B cell (primary cell): Measurements from ENCODE around the gene ONECUT3. TPM values are rescaled to one million over a fixed set of nuclear protein-coding genes. Genes with fewer than 3 reads are reported as not detected.

ENCODE experiments used
- ATAC-seq: fragments of 200-7000 bp; cut with Tn5 transposase; one replicate; pipeline ENCODE4 v1.10.0; 2021; ENCODE audit warnings: low read depth, mild to moderate bottlenecking, moderate number of reproducible peaks, moderate library complexity
- CTCF ChIA-PET: fragments of 350-600 bp; sonication (Branson Sonifier 250); formaldehyde crosslinking; loops from one replicate; lab custom pipeline; 2021; ENCODE audit warnings: antibody characterized with exemption, inconsistent platforms; lab: Charles Lee
- POLR2A ChIA-PET: fragments of 350-600 bp; sonication (Branson Sonifier 250); formaldehyde crosslinking; loops from one replicate; lab custom pipeline; 2021; ENCODE audit warnings: antibody characterized with exemption; lab: Charles Lee
- DNase-seq: peaks from one replicate; pipeline ENCODE4 v3.0.0; 2013
- H2AFZ ChIP-seq: 2 replicates; pipeline ENCODE4 v1.6.1; 2012; ENCODE audit warnings: mild to moderate bottlenecking, low read depth, low read length; ENCODE audit not compliant: insufficient read depth, poor library complexity, severe bottlenecking
- H3K27ac ChIP-seq, 2 donors: 1 replicate in 1 of 2; 2 replicates in 1 of 2; pipeline ENCODE4 v1.5.1; 2012 to 2013; ENCODE audit warnings: low read length in 2 of 2, mild to moderate bottlenecking in 2 of 2, moderate library complexity in 1 of 2
- H3K27me3 ChIP-seq, 4 experiments: fragments of 200-600 bp in 1 of 4; sonication (generic) in 1 of 4; replicated peaks in 1 of 4; 1 replicate in 2 of 4; 2 replicates in 2 of 4; pipeline versions ENCODE4 v1.6.1 to v1.7.0; 2013 to 2016; ENCODE audit warnings: low read length in 3 of 4, mild to moderate bottlenecking in 2 of 4, mixed read lengths in 1 of 4, moderate library complexity in 1 of 4; ENCODE audit not compliant: insufficient read depth in 4 of 4, control insufficient read depth in 3 of 4; ENCODE audit errors: control extremely low read depth in 1 of 4
- H3K36me3 ChIP-seq, 2 experiments: replicated peaks in 1 of 2; 1 replicate in 1 of 2; 2 replicates in 1 of 2; pipeline versions ENCODE4 v1.6.1 to v1.7.1; 2013; ENCODE audit warnings: low read length in 1 of 2; ENCODE audit not compliant: insufficient read depth in 2 of 2, control insufficient read depth in 1 of 2; ENCODE audit errors: control extremely low read depth in 1 of 2, extremely low read depth in 1 of 2
- H3K4me1 ChIP-seq, 2 donors: fragments of 200-600 bp in 1 of 2; sonication (generic) in 1 of 2; 1 replicate in 1 of 2; 2 replicates in 1 of 2; pipeline versions ENCODE4 v1.5.1 to v1.6.1; 2013 to 2017; ENCODE audit warnings: low read length in 2 of 2; ENCODE audit not compliant: control insufficient read depth in 2 of 2, insufficient read depth in 2 of 2
- H3K4me2 ChIP-seq: replicated peaks from 2 replicates; pipeline ENCODE3; 2012; ENCODE audit warnings: mild to moderate bottlenecking, low read depth, low read length; ENCODE audit not compliant: poor library complexity, severe bottlenecking
- H3K4me3 ChIP-seq, 5 experiments: fragments of 200-600 bp in 1 of 5; sonication (generic) in 1 of 5; 1 replicate in 3 of 5; 2 replicates in 2 of 5; pipeline versions ENCODE4 v1.5.1 to v1.7.0; 2011 to 2016; ENCODE audit warnings: low read length in 4 of 5, mild to moderate bottlenecking in 4 of 5, low read depth in 2 of 5, control low read depth in 1 of 5, moderate library complexity in 1 of 5; ENCODE audit not compliant: insufficient read depth in 1 of 5; ENCODE audit errors: control extremely low read depth in 1 of 5, extremely low read depth in 1 of 5
- H3K79me2 ChIP-seq: fragments of 200-600 bp; sonication (generic); one replicate; pipeline ENCODE4 v1.6.0; 2016; ENCODE audit warnings: low read length; ENCODE audit not compliant: control insufficient read depth, insufficient read depth
- H3K9ac ChIP-seq: fragments of 200-600 bp; sonication (generic); 2 replicates; pipeline ENCODE4 v1.6.1; 2017; ENCODE audit warnings: mild to moderate bottlenecking, low read length, moderate library complexity
- H3K9me3 ChIP-seq, 3 donors: one replicate each; pipeline versions ENCODE4 v1.6.1 to v1.7.1; 2013; ENCODE audit warnings: low read length in 2 of 3; ENCODE audit not compliant: control insufficient read depth in 2 of 3, insufficient read depth in 1 of 3; ENCODE audit errors: control extremely low read depth in 1 of 3
- H4K20me1 ChIP-seq: 2 replicates; pipeline ENCODE4 v1.6.0; 2012; ENCODE audit warnings: mild to moderate bottlenecking, low read length; ENCODE audit not compliant: insufficient read depth, control insufficient read depth, poor library complexity, severe bottlenecking
- H3K27ac Mint-ChIP-seq: one replicate; pipeline ENCODE4 v1.8.0; 2021; ENCODE audit warnings: mixed read lengths
- H3K27me3 Mint-ChIP-seq: one replicate; pipeline ENCODE4 v1.8.0; 2021; ENCODE audit warnings: mixed read lengths
- H3K4me1 Mint-ChIP-seq: one replicate; pipeline ENCODE4 v1.8.0; 2021; ENCODE audit warnings: mixed read lengths
- H3K4me3 Mint-ChIP-seq: one replicate; pipeline ENCODE4 v1.8.0; 2021; ENCODE audit warnings: mixed read lengths
- H3K9me3 Mint-ChIP-seq: one replicate; pipeline ENCODE4 v1.8.0; 2022; ENCODE audit warnings: mixed read lengths; ENCODE audit not compliant: insufficient read depth
- CTCF ChIP-seq: fragments of 200-600 bp; IDR thresholded peaks from one replicate; pipeline ENCODE4 v1.8.0; 2022; ENCODE audit warnings: antibody characterized with exemption, mild to moderate bottlenecking
- EZH2 ChIP-seq: IDR thresholded peaks from 2 replicates; pipeline ENCODE4 v1.6.1; 2012; ENCODE audit warnings: borderline replicate concordance, low read depth, mild to moderate bottlenecking, moderate library complexity, low read length; ENCODE audit not compliant: insufficient read depth, poor library complexity, severe bottlenecking
- WGBS: methylation state at CpG from one replicate; pipeline ENCODE4 v1.1.5; 2013; ENCODE audit warnings: missing lambda C conversion rate; ENCODE audit not compliant: insufficient coverage; 5-methylcytosine and 5-hydroxymethylcytosine counted together
- intact Hi-C: fragments of 100-400 bp; cut with micrococcal nuclease; formaldehyde crosslinking; loops from one replicate; pipeline ENCODE4 v1.10.0; 2022
- polyA plus RNA-seq: library from polyadenylated mRNA; depleted of rRNA; stranded (reverse); fragments of >200 nt; gene quantifications from 2 replicates; pipeline ENCODE4 v1.2.3, GENCODE V29; 2012
- total RNA-seq, 2 donors: library from RNA; stranded (reverse); fragments of 120-200 nt in 1 of 2; gene quantifications; 1 replicate in 1 of 2; 2 replicates in 1 of 2; pipeline versions ENCODE4 v1.2.3 to v1.2.4, GENCODE V29; 2013 to 2022

ONECUT3 gene
- total and polyA plus RNA-seq, 2 donors (not counting 1 experiment from before 2014, with no cell fraction given): not detected

- ChIA-PET POLR2A (no interaction called here), CTCF (interaction anchor here (0.7 to 6.1 kb wide), 4 partner anchors 10 to 282 kb away, joined by 3 to 57 read pairs (median 6); no protein-coding TSS in a partner anchor)
- no peak for TF ChIP-seq EZH2
- no peak for TF ChIP-seq CTCF
- Histone ChIP-seq H3K4me1 (peaks cover 0 to 10% of the 10 kb centered on the region in 2 donors), H4K20me1 (peaks cover 87% of the 10 kb centered on the region), H3K4me3 (no peak overlapping the region), H3K4me2 (no peak overlapping the region), H3K27me3 (no peaks in the 10 kb centered on the region), H3K27ac (no peak overlapping the region), H3K9ac (no peak overlapping the region), H3K36me3 (peaks cover 0 to 43% of the 10 kb centered on the region in 2 experiments), H2AFZ (no peak overlapping the region), H3K9me3 (no peaks in the 10 kb centered on the region), H3K79me2 (peaks cover 69% of the 10 kb centered on the region)
- no peaks in the 10 kb centered on the region for H3K9me3 Mint-ChIP-seq
- no peak overlapping the region for H3K4me3 Mint-ChIP-seq
- H3K27ac Mint-ChIP-seq: no peak overlapping the region
- ATAC-seq (no peak), DNase-seq (no peak)
- WGBS: 96% methylated on average over 57 of the region's 57 CpGs
- H3K27me3 Mint-ChIP-seq: no peaks in the 10 kb centered on the region
- intact Hi-C loops: no loop called here
- H3K4me1 Mint-ChIP-seq: peaks cover 4% of the 10 kb centered on the region
Observed at GRCh38 chr19:1828279-1829238, 75.3 kb downstream of the ONECUT3 start.

GRCh38 chr19:1829958-1830357 lies 76.7 kb downstream of the ONECUT3 start:
- POLR2A ChIA-PET: no interaction called here
- no peaks in the 10 kb centered on the region for H3K9me3 ChIP-seq
- H3K79me2 ChIP-seq: peaks cover 75% of the 10 kb centered on the region
- H3K9ac ChIP-seq: no peak overlapping the region
- TF ChIP-seq EZH2 (no peak), CTCF (no peak)
- Mint-ChIP-seq H3K27ac (no peak overlapping the region), H3K27me3 (no peaks in the 10 kb centered on the region), H3K4me3 (no peak overlapping the region), H3K4me1 (peaks cover 4% of the 10 kb centered on the region), H3K9me3 (no peaks in the 10 kb centered on the region)
- CTCF ChIA-PET: interaction anchor here (1.6 to 2.9 kb wide), 2 partner anchors 35 to 284 kb away, joined by 4 to 8 read pairs; no protein-coding TSS in a partner anchor
- no peaks in the 10 kb centered on the region for H3K27me3 ChIP-seq
- ATAC-seq: no peak
- H3K4me2 ChIP-seq: no peak overlapping the region
- peaks cover 92% of the 10 kb centered on the region for H4K20me1 ChIP-seq
- no peak overlapping the region for H3K4me3 ChIP-seq
- no peak for DNase-seq
- no peak overlapping the region for H3K27ac ChIP-seq
- 99% methylated on average over 10 of the region's 11 CpGs for WGBS
- H2AFZ ChIP-seq: no peak overlapping the region
- intact Hi-C loops: no loop called here
- H3K4me1 ChIP-seq: peaks cover 0 to 10% of the 10 kb centered on the region in 2 donors
- peaks cover 0 to 35% of the 10 kb centered on the region in 2 experiments for H3K36me3 ChIP-seq
